GM20000 (cell line): Measurements from ENCODE around the gene PACRG.

ENCODE experiments used
- DNase-seq: peaks from one replicate; pipeline ENCODE4 v3.0.0; 2012; ENCODE audit warnings: low spot score
- TF ChIP-seq, protein P1 (sequence below): IDR thresholded peaks from 2 replicates; pipeline ENCODE4 v1.5.1; 2012; ENCODE audit warnings: mild to moderate bottlenecking, control low read depth; ENCODE audit errors: extremely low read depth, missing control alignments

The PACRG gene

DNA sequence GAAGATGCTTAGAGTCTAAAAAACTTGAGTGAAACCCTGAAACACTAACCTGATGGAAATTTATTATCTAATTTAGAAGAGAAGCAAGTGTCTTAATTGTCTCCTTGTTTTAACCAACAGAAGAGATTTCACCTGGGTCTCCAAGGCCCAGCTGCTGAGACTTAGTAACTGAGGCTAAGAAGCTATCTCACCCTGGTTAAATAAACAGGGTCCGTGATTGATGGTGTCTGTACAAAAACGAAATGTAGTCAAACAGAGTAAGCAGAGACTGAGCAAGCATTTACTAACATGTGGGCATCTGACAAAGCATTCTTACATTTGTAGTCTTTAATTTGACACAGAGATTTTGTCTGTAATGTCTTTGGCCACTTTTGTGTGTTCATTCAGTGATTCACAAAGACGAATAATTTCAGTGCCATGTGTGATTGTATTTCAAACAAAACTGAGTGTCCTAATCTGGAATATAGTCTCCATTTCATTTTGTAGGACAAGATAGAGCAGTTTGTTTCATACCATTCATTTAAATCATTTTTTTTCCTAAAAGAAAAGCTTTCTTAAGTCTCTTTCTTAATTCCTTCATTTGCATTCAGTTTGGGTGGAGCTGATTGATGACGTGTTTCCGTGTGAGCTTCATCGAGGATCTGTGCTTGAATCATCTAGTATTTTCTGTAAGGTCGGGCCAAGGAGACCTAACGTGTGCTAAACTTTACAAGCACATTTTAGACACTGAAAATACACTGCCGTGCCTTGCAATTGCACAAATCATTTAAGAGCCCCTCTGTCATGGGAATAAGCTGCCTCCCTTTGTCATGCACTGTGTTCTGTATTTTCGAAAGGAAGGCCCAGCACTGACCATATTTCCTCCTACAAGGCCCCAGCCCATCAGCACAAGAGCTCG, 516.2 kb downstream of the PACRG start:
- DNase-seq = no peak
- TF ChIP-seq, protein P1, sequence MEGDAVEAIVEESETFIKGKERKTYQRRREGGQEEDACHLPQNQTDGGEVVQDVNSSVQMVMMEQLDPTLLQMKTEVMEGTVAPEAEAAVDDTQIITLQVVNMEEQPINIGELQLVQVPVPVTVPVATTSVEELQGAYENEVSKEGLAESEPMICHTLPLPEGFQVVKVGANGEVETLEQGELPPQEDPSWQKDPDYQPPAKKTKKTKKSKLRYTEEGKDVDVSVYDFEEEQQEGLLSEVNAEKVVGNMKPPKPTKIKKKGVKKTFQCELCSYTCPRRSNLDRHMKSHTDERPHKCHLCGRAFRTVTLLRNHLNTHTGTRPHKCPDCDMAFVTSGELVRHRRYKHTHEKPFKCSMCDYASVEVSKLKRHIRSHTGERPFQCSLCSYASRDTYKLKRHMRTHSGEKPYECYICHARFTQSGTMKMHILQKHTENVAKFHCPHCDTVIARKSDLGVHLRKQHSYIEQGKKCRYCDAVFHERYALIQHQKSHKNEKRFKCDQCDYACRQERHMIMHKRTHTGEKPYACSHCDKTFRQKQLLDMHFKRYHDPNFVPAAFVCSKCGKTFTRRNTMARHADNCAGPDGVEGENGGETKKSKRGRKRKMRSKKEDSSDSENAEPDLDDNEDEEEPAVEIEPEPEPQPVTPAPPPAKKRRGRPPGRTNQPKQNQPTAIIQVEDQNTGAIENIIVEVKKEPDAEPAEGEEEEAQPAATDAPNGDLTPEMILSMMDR = no peak

GRCh38 chr6:163248051-163248450, 520.3 kb downstream of the PACRG start:
- TF ChIP-seq, protein P1 = no peak
- no peak for DNase-seq

DNA sequence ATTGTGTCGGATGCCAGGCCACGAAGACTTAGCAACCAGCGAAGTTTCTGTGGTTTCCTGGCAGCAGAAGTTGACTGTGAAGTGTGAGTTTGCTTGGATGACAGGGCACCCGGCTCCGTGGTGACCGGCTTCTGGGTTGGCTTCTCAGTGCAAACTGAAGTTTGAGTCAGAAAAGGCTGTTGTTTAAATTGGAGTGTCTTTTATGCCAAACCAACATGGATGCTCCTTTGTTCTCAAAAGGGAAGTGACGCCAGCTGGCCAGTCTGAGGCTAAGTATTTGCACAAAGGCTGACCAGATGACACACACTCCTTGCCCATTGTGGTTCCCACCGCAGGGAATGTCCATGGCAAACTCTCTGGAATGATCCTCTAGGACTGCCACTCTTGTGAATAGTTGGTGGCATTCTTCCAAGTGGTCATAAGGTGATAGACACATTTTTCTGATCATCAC, 521.9 kb downstream of the PACRG start:
- TF ChIP-seq, protein P1 = no peak

GRCh38 chr6:163250116-163250515, 522.3 kb downstream of the PACRG start:
- TF ChIP-seq, protein P1 = no peak
- no peak for DNase-seq

More for the DNA sequence above, 521.9 kb downstream of the PACRG start:
- no peak for DNase-seq

GRCh38 chr6:163252061-163252591, 524.4 kb downstream of the PACRG start:
- TF ChIP-seq, protein P1 = no peak
- DNase-seq = no peak

GRCh38 chr6:163253556-163254213, 525.9 kb downstream of the PACRG start:
- TF ChIP-seq, protein P1 = no peak
- no peak for DNase-seq

DNA sequence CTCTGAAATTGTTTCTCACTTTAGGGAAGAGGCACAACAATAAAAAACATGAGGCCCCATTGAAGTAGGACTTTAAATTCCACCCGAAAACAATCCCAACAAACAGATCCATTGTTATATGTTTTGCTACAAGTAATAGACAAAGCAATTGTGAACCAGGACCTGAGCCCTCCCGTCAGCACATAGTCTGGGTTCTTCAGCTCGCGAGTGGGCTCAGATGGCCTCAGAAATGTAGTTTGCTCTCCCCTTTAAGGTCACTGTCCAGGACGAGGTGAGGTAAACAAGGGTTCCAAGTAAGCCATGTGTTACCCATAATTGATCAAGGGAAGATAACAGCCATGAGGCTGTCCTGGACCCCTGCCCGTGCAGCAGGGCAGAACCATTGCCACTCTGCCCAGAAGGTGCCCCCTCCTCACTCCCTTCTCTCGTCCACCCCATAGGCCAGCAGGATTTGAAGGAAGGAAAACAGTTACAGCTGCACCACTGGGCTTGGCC, 526.6 kb downstream of the PACRG start:
- DNase-seq = no peak
- TF ChIP-seq, protein P1 = no peak
